ENCODE data around the gene RGS7BP. TPM values are rescaled to one million over a fixed set of nuclear protein-coding genes. Genes with fewer than 3 reads are reported as not detected.

Gene RGS7BP
- total RNA-seq, 2 donors from 2014 or later: 0.12 to 0.35 TPM

DNA sequence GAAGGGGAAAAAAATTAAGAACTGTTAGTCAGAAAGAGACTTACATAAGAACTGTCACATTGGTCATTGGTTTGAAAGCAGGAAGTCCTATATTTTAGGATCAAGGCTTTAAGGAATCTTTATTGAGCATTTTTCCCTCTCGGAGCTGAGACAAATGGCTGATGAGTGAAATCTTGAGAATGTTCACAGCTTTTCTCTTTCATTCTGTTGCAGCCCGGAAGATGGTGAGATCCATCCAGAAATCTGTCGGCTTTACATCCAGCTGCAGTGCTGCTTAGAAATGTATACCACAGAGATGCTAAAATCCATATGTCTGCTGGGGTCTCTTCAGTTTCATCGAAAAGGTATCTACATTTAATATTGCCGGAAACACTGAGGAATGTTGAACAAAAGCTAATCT lies 69.7 kb downstream of the RGS7BP start:
- no peak for DNase-seq
- Histone ChIP-seq H3K27ac (no peak overlapping the region), H3K4me1 (no peaks in the 10 kb centered on the region), H3K4me3 (no peak overlapping the region), H3K9me3 (no peaks in the 10 kb centered on the region), H3K9ac (ENCODE audit: low read depth in 2 of 2, low read length in 2 of 2) (no peak overlapping the region), H3K36me3 (no peaks in the 10 kb centered on the region), H3K27me3 (no peaks in the 10 kb centered on the region)
- intact Hi-C loops (cut with DNase I): no loop called here
- TF ChIP-seq, protein P1, sequence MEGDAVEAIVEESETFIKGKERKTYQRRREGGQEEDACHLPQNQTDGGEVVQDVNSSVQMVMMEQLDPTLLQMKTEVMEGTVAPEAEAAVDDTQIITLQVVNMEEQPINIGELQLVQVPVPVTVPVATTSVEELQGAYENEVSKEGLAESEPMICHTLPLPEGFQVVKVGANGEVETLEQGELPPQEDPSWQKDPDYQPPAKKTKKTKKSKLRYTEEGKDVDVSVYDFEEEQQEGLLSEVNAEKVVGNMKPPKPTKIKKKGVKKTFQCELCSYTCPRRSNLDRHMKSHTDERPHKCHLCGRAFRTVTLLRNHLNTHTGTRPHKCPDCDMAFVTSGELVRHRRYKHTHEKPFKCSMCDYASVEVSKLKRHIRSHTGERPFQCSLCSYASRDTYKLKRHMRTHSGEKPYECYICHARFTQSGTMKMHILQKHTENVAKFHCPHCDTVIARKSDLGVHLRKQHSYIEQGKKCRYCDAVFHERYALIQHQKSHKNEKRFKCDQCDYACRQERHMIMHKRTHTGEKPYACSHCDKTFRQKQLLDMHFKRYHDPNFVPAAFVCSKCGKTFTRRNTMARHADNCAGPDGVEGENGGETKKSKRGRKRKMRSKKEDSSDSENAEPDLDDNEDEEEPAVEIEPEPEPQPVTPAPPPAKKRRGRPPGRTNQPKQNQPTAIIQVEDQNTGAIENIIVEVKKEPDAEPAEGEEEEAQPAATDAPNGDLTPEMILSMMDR (IDR thresholded peaks at IDR 0.05): no peak

DNA sequence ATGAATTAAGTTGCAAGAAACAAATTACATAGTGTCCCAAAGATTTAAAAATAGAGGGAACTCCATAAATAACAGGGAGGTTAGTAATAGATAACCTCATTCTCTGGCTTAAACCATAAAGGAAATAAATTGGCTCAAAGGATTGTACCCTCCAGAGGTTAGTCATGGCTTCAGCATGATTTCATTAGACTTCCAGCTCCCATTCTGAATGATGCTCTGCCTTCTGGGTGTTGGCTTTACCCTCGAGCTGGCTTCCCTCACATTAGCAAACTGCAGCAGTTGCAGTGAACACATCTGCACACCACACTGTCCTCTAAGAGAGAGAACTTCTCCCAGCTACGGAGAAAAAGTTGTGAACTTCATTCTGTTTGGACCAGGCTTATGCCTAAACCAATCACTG lies 70.4 kb downstream of the RGS7BP start:
- TF ChIP-seq, protein P1 (IDR thresholded peaks at IDR 0.05): no peak
- DNase-seq: no peak
- H3K9ac ChIP-seq (ENCODE audit: low read depth in 2 of 2, low read length in 2 of 2): no peak overlapping the region
- no peaks in the 10 kb centered on the region for H3K9me3 ChIP-seq
- H3K4me1 ChIP-seq: no peaks in the 10 kb centered on the region
- H3K27me3 ChIP-seq: no peaks in the 10 kb centered on the region
- intact Hi-C loops (cut with DNase I): no loop called here
- no peaks in the 10 kb centered on the region for H3K36me3 ChIP-seq
- H3K4me3 ChIP-seq: no peak overlapping the region
- H3K27ac ChIP-seq: no peak overlapping the region

DNA sequence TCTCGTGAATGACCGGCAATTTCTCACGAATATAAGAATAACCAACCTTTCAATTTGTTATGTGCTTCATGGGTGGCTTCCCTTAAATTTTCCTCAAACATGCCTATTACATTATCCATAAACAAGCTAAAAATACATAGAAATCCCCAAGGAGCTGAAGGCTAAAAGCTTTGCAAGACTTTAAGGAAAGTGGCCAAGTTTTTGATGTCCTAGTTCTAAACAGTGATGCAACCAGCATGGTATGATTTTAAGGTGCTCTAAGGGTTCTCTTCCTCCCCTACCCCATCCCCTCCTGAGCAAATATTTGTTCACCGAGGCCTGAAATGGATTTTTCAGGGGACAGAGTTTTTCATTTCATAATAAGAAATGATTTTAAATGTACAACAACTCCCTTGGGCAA lies 79.8 kb downstream of the RGS7BP start:
- H3K9me3 ChIP-seq: no peaks in the 10 kb centered on the region
- no peak overlapping the region for H3K9ac ChIP-seq (ENCODE audit: low read depth in 2 of 2, low read length in 2 of 2)
- H3K27ac ChIP-seq: no peak overlapping the region
- DNase-seq: no peak
- H3K36me3 ChIP-seq: no peaks in the 10 kb centered on the region
- H3K27me3 ChIP-seq: no peaks in the 10 kb centered on the region
- H3K4me3 ChIP-seq: no peak overlapping the region
- intact Hi-C loops (cut with DNase I): no loop called here
- TF ChIP-seq, protein P1 (IDR thresholded peaks at IDR 0.05): no peak
- no peaks in the 10 kb centered on the region for H3K4me1 ChIP-seq

DNA sequence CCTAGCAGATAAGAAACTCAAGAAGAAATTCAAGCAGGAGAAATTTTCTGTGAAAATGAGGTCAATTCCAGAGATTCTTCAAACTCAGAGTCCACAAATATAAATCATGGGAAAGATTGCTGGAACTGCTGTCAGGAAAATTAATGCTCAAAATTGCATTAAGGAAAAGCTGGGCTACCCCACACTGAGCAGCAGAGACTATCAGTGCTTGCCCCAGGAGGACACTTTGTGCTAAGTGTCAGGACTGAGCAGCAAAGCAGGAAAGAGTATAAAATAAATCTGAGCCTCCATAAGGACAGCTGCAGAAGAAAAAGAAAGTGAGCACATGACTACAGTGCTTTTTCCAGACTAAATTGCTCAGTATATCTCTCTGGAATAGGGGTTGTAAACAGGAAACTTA lies 81.6 kb downstream of the RGS7BP start:
- Histone ChIP-seq H3K27ac (no peak overlapping the region), H3K4me1 (no peaks in the 10 kb centered on the region), H3K27me3 (no peaks in the 10 kb centered on the region), H3K9me3 (no peaks in the 10 kb centered on the region), H3K4me3 (no peak overlapping the region), H3K9ac (ENCODE audit: low read depth in 2 of 2, low read length in 2 of 2) (no peak overlapping the region), H3K36me3 (no peaks in the 10 kb centered on the region)
- intact Hi-C loops (cut with DNase I): no loop called here
- TF ChIP-seq, protein P1 (IDR thresholded peaks at IDR 0.05): no peak
- DNase-seq: no peak

DNA sequence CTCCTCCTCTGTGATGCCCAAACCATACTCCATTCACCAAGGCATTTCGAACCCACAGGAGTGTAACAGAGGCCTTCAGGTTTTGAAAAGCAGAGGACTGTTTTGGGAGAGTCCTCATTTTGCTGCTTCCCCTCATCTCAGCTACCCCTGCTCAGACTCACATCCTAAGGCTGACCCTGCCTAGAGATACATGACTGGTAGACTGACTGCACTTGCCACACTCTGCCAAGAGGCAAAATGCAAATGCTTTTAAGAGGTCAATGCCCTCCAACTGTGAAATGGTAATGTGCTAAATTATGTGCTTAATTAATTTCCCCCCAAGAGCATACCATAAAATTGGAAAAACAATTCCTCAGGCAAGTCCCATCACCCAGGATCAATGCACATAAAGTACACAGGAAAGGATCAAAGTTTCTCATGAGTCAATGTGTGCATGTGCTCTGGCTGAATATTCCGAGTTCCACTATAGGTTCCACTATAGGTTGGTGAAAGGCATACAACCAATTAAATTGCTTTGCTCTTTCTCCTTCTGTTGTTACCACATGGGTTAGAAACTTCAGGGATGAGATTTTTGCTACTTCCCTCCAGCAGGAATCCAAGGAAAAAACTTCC lies 87.0 kb downstream of the RGS7BP start:
- no peak for DNase-seq
- Histone ChIP-seq H3K27ac (no peak overlapping the region), H3K4me3 (no peak overlapping the region), H3K9ac (ENCODE audit: low read depth in 2 of 2, low read length in 2 of 2) (no peak overlapping the region), H3K36me3 (no peaks in the 10 kb centered on the region), H3K4me1 (no peaks in the 10 kb centered on the region), H3K27me3 (no peaks in the 10 kb centered on the region), H3K9me3 (no peaks in the 10 kb centered on the region)
- intact Hi-C loops (cut with DNase I): no loop called here
- TF ChIP-seq, protein P1 (IDR thresholded peaks at IDR 0.05): no peak

Measured in colonic mucosa (tissue), 4 donors.